Activated gamma-delta T cell treated with Interleukin-2 at 50 U/mL for 16 hours (primary cell): Measurements from ENCODE around the gene SHISAL1.

Experiments
- DNase-seq: peaks from one replicate; pipeline ENCODE4 v3.0.0-alpha.2; 2020

The SHISAL1 gene

GRCh38 chr22:44276041-44276440, 36.7 kb downstream of the SHISAL1 start:
- no peak for DNase-seq

GRCh38 chr22:44275631-44275995, 37.1 kb downstream of the SHISAL1 start:
- DNase-seq, result no peak

- no peak for DNase-seq
Observed at GRCh38 chr22:44274918-44275630, 37.7 kb downstream of the SHISAL1 start.

- DNase-seq, result no peak
Observed at GRCh38 chr22:44273175-44273574, 39.6 kb downstream of the SHISAL1 start.

DNA sequence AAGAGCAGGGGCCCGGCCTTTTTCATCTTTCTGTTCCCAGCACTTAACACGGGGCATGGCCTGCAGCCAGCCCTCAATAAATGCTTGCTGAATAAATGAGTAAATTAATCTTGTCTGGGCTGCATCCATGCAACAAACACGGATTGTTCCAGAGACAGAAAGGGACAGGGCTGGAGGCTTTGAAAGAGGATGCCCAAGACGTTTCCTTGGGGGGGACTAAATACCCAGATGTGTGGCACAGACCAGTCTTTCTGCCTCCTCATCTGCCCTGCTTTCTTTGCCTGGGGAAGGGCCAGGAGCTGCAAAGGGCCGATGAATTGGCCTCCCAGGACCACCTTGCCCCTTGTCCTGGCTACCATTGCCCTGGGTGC, 40.4 kb downstream of the SHISAL1 start:
- no peak for DNase-seq

DNA sequence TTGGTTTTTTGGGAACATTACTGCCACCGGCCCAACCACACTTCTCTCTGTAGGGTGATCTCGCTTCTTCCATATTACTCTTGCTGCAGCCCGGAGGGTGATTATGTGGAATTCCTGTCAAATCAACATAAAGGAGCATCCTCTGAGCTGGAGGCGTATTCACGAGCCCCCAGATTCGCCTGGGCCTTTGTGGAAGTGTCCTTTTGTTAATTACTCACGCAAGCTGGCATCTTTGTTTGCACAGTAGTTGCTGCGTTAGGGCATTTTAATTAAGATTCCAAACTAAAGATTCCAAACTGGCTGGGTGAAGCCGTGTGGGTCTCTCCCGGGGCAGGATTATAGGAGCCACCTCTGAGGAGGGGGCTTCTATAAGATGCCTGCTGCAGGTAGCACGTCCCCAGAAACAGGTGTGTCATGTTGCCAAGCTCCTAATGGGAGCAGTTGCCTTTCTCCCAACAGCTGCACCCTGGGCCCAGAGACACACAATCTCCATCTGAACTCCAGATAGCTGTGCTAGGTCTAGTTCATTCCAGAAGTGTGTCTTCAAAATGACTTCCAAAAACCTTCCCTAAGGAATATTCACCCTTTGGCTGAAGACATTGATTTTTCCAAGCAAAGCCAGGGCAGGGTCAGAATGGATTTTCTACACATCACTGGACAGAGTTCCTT, 40.9 kb downstream of the SHISAL1 start:
- DNase-seq, result no peak

GRCh38 chr22:44271010-44271500, 41.7 kb downstream of the SHISAL1 start:
- DNase-seq, result no peak

DNA sequence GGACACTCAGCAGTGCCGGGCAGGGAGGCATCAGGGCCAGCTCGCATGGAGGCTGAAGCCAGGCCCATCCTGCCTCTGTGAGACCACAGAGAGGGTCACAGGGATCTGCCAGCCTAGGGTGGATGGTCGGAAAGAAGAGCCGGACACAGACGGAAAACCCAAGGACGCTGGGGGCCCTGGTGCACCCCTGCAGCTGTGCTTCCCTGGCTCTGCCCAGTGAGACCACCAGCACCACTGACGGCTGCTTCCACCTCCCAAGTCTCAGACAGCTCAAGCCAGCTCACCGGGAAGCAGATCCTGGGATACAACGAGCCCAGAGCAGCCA, 42.2 kb downstream of the SHISAL1 start:
- no peak for DNase-seq

DNA sequence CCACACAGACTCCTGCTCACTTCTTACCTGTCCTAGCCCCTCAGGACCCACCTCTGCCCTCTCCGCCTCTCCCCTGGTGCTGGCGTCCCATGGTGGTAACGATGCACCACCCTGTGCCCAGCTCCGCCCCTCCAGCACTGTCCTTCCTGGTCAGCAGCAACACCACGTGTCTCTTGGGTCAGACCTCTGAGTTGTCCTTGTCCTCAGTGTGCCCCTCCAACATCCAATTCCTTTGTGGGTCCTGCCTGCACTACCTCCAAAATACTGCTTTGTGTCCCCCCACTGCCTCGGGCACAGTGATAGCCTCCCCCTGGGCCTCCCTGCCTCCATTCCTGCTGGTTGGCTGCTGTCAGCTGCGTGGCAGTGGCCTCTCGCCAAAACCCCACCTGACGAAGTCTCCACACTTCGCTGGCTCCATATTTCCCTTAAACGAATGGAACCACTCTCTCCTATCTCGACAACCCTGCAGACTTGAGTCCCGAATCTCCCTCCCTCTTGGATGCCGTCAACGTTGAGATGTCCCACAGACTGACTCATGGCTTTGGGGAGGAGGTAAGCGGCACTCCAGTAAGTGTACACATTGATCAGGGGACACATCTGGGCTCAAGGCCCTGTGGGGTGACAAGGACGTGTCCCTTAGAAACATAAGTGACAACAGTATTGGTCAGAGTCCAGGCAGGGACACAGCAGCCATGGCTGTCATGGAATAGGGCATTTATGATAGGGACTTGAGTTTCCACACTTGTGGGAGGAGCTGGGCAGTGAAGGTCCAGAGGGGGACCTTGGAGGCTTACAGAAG, 42.8 kb downstream of the SHISAL1 start:
- no peak for DNase-seq

- DNase-seq, result no peak
Observed at GRCh38 chr22:44269117-44269498, 43.6 kb downstream of the SHISAL1 start.

DNA sequence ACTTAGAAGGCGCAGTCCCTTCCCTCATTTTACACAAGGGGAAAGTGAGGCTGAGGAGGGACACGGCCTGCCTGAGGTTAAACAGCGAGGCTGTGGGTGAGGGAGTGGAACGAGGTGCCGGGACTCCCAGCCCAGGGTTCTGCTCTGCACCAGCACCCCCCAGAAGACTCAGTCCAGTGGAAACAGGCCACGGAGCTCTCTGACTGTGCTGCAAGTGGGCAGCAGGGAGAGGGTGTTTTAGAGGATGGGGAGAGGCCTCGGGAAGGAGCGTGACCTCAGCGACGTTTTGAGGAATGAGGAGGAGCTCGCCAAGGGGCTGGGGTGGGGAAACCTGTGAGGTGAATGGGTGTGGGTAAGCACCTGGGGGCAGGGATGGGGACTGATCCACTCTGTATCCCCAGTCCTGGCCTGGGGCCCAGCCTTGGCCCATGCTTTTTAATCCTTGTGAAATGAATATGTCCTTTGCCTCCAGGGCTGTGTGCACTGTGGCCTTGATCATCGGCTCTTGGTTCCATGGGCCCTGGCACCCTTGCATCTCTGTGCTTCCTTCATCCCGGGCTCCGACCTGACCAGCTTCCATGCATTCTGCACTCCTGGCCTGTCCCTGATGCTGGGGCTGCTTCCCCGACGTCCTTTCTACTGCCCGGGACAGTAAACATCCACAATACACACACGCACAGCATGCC, 44.2 kb downstream of the SHISAL1 start:
- DNase-seq, result no peak

- no peak for DNase-seq
Observed at GRCh38 chr22:44267856-44268255, 44.9 kb downstream of the SHISAL1 start.

DNA sequence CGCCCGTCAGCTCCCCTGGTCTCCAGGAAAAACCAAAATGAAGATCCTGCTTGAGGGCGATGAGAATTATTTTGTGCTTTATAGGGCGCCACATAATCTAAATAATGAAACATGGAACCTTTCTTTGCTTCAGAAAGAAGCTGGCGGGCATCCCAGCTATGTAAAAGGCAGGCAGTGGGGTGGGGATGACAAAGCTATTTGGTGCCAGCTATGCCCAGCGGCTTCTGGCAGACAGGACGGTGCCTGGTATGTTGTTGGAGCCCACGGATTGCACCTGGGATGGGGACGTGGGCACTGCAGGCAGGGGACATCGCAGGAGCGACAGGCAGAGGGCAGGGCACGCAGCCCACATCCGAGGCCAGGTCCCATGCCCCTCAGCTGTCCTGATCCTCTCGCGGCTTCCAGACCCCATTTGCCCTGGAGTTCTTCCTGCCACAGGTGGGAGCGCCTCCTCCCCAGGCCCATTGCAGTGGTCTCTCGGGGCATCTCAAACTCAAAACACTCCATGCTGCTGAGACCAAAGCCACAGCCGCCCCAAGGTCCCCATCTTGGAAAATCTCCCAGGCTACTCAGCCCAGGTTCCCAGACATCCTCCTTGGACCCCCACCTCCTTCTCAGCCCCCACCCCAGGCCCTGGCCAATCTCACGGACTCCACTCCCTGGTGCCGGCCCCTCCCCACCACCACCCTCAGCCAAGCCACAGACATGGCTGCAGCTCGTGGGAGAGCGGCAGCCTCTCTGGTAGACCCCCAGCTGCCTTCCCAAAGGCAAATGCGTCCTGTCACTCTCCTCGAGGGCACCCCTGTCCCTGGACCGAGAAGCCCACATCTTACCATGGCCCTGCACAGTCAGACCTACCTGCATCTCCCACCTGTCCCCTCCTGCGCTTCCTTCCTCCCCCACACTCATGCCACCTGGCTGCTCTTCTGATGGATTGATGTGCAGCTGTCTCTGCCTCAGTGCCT, 45.7 kb downstream of the SHISAL1 start:
- DNase-seq, result no peak

- DNase-seq, result no peak
Observed at GRCh38 chr22:44263547-44263946, 49.2 kb downstream of the SHISAL1 start.

DNA sequence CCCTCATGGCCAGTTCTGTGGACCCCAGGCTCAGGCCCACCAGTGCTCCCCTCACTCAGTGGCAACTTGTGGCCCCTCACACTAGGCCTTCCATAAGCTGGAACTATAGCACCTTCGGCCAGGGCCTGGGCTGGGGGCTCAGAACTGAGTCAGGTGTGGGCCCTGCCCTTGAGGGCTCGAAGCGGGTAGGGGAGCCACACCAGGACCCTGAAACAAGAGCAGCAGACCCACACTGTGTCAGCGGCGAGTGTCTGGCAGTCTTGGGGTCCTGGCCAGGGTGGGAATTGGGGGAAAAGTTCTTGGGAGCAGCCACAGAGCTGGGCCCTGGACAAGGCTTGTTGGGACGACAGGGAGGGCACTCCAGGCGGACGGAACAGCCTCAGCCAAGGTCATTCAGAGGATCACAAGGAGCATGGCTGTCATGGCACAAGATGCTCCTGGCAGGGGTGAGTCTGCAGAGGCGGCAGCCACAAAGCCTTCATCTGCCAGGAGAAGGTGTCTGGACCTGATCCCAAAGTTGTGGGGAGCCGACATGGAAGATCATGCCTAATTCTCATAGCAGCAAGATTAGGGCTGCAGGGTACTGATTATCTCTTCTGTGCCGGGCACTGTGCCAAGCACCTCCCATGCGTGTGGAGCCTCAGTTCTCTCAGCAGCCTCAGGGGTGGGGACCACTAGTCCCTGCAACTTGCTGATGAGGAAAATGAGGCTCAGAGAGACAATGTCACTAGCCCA, 50.7 kb downstream of the SHISAL1 start:
- DNase-seq, result no peak

- no peak for DNase-seq
Observed at GRCh38 chr22:44261164-44261860, 51.4 kb downstream of the SHISAL1 start.

- no peak for DNase-seq
Observed at GRCh38 chr22:44260216-44261035, 52.3 kb downstream of the SHISAL1 start.

GRCh38 chr22:44259366-44260215, 53.2 kb downstream of the SHISAL1 start:
- no peak for DNase-seq
